ENCODE data around the gene C2orf15.

DNA sequence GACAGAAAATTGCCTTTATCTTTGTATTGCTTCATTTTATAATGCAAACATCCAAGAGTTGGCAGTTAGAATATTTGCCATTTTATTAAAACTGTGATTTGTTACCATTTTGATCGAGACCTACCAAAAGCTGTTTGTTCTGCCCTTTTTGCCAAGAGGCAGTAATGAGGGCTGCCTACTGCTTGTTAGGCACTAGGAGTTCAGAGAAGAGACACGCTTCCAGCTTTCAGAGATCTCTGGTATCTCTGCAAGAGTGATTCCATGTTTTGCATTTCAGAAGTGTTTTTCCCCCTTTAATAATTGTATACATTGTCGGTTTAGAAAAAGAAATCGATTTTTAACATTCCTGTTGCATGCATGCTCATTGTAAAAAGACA lies 40.1 kb downstream of the C2orf15 start:
- TF ChIP-seq POLR2A (IDR thresholded peaks at IDR 0.05) (no peak), CTCF (IDR thresholded peaks at IDR 0.05) (no peak)
